ENCODE measurements around the gene GRK5. TPM values are rescaled to one million over a fixed set of nuclear protein-coding genes. Genes with fewer than 3 reads are reported as not detected.

GRK5 gene
- total and polyA plus RNA-seq, 8 donors: 34.6 to 60.8 (median 54.5) TPM

DNA sequence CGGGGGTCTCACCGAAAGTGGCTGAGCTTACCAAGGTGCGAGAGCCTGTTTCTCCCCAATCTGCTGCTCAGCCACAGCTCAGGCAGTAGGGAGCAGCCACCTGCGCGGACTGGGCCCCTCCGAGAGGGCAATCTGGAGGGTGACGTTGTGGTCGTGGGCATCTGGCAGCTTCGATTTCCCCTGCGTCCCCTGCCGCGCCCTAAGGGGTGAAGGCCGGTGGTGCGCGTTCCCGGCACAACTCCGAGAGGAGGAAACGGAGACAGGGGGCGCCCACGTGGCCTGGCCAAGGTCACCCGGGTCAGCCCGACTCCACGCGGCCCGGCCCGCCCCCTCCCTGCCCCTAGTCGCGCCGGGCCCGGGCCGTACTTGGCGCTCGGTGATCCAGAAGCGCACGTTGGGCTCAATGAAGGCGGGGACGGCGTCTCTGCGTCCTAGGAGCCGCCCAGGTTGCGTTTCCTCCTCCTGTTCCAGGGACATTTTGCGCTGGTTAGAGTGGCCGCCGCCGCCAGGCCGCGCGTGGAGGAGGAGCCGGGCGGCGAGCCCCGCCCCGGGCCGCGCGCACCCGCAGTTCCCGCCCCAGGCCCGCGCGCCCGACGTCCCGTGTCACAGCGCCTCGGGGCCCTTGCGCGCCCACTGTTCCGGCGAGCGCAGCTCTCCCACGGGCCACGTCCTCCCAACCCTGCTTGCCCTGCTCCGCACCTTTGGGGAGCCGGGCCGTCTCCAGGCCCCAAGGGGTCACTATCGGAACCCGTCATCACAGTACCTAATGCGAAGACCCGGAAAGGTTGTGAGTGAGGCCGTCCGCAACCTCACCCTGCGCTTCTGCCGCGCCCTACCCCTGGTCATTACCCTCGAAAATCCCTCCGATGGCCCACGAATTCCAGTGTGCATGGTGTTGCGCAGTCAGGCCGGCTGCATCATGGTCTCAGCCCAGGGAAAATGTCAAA lies 41.9 kb upstream of the GRK5 start, which contains the start of gene SFXN4:
TSS of gene SFXN4 (minus strand) at position 544 of the 947 bp plus-strand sequence. CDS start at position 477, 67 bp downstream.
- TF ChIP-seq, protein P1, sequence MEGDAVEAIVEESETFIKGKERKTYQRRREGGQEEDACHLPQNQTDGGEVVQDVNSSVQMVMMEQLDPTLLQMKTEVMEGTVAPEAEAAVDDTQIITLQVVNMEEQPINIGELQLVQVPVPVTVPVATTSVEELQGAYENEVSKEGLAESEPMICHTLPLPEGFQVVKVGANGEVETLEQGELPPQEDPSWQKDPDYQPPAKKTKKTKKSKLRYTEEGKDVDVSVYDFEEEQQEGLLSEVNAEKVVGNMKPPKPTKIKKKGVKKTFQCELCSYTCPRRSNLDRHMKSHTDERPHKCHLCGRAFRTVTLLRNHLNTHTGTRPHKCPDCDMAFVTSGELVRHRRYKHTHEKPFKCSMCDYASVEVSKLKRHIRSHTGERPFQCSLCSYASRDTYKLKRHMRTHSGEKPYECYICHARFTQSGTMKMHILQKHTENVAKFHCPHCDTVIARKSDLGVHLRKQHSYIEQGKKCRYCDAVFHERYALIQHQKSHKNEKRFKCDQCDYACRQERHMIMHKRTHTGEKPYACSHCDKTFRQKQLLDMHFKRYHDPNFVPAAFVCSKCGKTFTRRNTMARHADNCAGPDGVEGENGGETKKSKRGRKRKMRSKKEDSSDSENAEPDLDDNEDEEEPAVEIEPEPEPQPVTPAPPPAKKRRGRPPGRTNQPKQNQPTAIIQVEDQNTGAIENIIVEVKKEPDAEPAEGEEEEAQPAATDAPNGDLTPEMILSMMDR (IDR thresholded peaks at IDR 0.05): no peak
- Histone ChIP-seq H3K27me3 (no peaks in the 10 kb centered on the region), H3K36me3 (peaks cover 0 to 51% of the 10 kb centered on the region in 2 donors), H3K4me1 (peaks cover 3 to 24% of the 10 kb centered on the region in 2 donors), H3K27ac (peak within 1 kb of the TSS; percentile 83 to 89), H3K9me3 (no peaks in the 10 kb centered on the region), H3K4me3 (peak within 1 kb of the TSS; percentile 81 to 92)
- intact Hi-C loops (cut with DNase I): no loop called here
- ATAC-seq (peak; percentile 99), DNase-seq (peak; percentile 68 to 96 (median 80))

- H3K27me3 ChIP-seq: no peaks in the 10 kb centered on the region
- no peak for DNase-seq
- peaks cover 0 to 51% of the 10 kb centered on the region in 2 donors for H3K36me3 ChIP-seq
- peak overlapping the region; percentile 83 to 89 for H3K27ac ChIP-seq
- no peaks in the 10 kb centered on the region for H3K9me3 ChIP-seq
- intact Hi-C loops (cut with DNase I): no loop called here
- peaks cover 3 to 24% of the 10 kb centered on the region in 2 donors for H3K4me1 ChIP-seq
- H3K4me3 ChIP-seq: peak overlapping the region; percentile 81 to 92
- TF ChIP-seq, protein P1 (IDR thresholded peaks at IDR 0.05): no peak
- peak; percentile 9 for ATAC-seq
Measured at GRCh38 chr10:119166118-119166500, 41.3 kb upstream of the GRK5 start.

DNA sequence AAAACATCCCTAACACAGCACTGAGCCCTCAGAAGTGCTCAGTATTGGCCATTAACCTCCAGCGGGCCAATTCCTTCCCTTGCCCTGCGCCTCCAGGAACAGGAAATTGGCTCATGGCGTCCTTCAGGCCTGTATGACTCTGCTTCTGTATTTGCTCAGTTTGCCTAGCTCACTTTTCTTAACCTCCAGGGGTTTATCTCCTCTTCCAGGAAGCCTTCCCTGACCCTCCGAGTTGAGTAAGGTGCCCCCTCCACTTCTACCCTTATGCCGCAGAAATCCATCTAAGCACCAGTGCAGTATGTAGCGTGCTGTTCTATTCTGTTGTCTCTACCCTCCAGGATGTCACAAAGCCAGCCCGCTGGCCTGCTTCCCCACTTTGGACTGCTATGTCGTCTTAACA lies 40.8 kb upstream of the GRK5 start:
- intact Hi-C loops (cut with DNase I): no loop called here
- H3K9me3 ChIP-seq: no peaks in the 10 kb centered on the region
- ATAC-seq: no peak
- H3K4me3 ChIP-seq: peak overlapping the region in 1 of 2 donors; percentile 81
- TF ChIP-seq, protein P1 (IDR thresholded peaks at IDR 0.05): no peak
- peaks cover 0 to 52% of the 10 kb centered on the region in 2 donors for H3K36me3 ChIP-seq
- H3K4me1 ChIP-seq: peaks cover 3 to 24% of the 10 kb centered on the region in 2 donors
- H3K27ac ChIP-seq: peak overlapping the region in 1 of 2 donors; percentile 89
- H3K27me3 ChIP-seq: no peaks in the 10 kb centered on the region
- DNase-seq: no peak

- no peaks in the 10 kb centered on the region for H3K9me3 ChIP-seq
- no peaks in the 10 kb centered on the region for H3K27me3 ChIP-seq
- TF ChIP-seq, protein P1 (IDR thresholded peaks at IDR 0.05): no peak
- H3K4me1 ChIP-seq: peaks cover 3 to 24% of the 10 kb centered on the region in 2 donors
- peak overlapping the region in 1 of 2 donors; percentile 89 for H3K27ac ChIP-seq
- H3K36me3 ChIP-seq: peaks cover 2 to 52% of the 10 kb centered on the region in 2 donors
- ATAC-seq: no peak
- H3K4me3 ChIP-seq: no peak overlapping the region
- no peak for DNase-seq
- intact Hi-C loops (cut with DNase I): no loop called here
Measured at GRCh38 chr10:119167041-119167440, 40.3 kb upstream of the GRK5 start.

DNA sequence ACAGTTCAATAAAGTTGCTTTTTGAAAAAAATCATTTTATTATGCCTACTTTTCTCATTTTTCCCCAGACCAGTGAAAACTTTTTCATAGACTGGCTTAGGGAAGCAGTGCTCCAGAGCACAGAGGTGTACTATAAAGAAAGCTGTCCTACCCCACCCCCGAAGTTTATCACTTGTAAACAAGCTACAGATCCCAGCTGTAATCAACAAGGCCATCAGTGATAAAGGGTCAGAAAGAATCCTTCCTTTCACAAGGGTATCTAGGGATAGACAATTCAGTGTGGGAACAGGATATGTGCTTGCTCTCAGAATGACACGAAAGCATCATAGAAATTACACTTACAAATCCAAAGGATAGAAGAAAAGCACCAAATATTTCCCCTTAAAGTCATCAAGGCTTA lies 33.3 kb upstream of the GRK5 start:
- H3K27me3 ChIP-seq: no peaks in the 10 kb centered on the region
- H3K4me1 ChIP-seq: peaks cover 4 to 22% of the 10 kb centered on the region in 2 donors
- H3K4me3 ChIP-seq: no peak overlapping the region
- intact Hi-C loops (cut with DNase I): no loop called here
- no peak for ATAC-seq
- H3K9me3 ChIP-seq: no peaks in the 10 kb centered on the region
- TF ChIP-seq, protein P1 (IDR thresholded peaks at IDR 0.05): no peak
- no peak for DNase-seq
- peaks cover 10 to 65% of the 10 kb centered on the region in 2 donors for H3K36me3 ChIP-seq
- H3K27ac ChIP-seq: no peak overlapping the region

Data from left lung (tissue), 10 donors.